ENCODE data around the gene ANO2.
A peak's percentile ranks its signal among the peaks of the same experiment; 100 is the strongest.

The ANO2 gene

GRCh38 chr12:5778821-5779220 lies 166.2 kb downstream of the ANO2 start:
- no peak for DNase-seq (ENCODE audit: low read depth)

DNA sequence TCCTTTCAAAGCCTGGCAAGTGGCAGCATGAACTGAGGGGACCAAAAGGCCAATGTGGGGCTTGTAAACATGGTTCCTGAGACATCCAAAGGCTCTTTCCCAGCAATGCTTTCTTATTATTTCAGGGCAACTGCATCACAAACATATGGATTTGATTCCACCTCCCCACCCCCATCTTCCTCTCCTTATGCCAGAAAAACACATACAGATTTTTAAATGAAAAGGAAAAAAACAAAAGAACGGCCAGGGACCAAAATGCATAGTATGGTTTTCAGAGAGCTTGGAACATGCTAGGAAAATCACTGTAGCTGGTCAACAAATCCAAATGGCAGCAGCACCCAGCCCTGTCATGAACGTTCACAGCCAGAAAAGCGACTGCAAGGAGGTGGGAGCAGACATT lies 167.6 kb downstream of the ANO2 start:
- DNase-seq (ENCODE audit: low read depth), result no peak

GRCh38 chr12:5776091-5776490 lies 169.0 kb downstream of the ANO2 start:
- no peak for DNase-seq (ENCODE audit: low read depth)

DNA sequence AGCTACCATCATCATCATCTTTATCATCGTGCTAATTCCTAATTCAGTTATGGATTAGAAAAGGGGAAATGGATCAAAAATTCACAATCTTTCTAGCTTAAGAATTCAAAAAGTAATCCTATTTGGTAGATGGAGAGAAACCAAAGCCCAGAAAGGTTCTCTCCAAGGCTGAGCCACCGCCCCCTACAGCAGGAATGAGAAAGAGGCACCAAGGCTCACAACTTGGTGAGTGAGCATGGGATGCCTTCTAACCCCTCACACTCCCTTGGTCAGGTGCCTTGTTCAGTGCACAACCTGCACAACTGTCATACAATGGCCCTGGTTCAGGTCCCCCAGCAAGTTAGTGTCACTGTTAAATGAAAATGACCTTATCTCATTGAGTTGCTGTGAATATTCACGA lies 171.5 kb downstream of the ANO2 start:
- no peak for DNase-seq (ENCODE audit: low read depth)

DNA sequence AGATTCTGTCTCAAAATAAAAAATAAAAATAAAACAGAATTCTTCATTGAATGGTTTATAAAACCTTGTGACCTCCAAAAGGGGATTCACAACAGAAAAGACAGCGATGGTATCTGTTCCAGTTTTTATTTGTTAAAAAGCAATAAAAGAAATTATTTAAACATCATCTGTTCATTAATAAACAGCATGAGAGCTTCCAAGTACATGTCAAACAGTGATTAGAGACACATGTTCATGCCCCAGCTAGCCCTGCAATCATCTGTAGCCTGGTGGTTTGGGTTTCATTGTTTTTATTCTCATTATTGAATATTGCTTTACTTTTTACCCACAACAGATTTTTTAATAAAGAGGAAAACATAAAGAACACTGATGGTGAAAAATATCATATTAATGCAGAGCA lies 173.3 kb downstream of the ANO2 start:
- no peak for DNase-seq (ENCODE audit: low read depth)

GRCh38 chr12:5770727-5771126 lies 174.3 kb downstream of the ANO2 start:
- no peak for DNase-seq (ENCODE audit: low read depth)

- DNase-seq (ENCODE audit: low read depth), result no peak
These were observed 176.4 kb downstream of the ANO2 start for GRCh38 chr12:5768581-5769196.

- DNase-seq (ENCODE audit: low read depth), result no peak
These were observed 176.9 kb downstream of the ANO2 start for GRCh38 chr12:5768171-5768570.

DNA sequence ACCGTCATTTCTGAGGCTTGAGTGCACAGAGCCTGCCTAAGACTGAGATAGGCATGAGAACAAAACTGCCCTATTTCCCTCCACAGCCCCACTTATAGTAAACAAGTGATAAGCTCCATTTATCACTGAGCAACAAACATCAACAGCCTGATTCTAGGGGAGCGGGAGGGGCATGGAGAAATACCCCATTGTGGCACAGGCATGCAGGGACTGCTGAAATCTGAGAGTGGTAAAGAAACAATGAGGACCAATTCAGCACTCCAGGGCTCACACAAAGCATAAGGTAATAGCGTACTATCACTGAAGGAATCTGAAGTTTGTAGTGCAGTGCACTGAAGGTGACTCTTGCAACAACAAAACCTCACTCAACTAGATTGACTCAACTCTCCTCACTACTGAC lies 186.7 kb downstream of the ANO2 start:
- no peak for DNase-seq (ENCODE audit: low read depth)

DNA sequence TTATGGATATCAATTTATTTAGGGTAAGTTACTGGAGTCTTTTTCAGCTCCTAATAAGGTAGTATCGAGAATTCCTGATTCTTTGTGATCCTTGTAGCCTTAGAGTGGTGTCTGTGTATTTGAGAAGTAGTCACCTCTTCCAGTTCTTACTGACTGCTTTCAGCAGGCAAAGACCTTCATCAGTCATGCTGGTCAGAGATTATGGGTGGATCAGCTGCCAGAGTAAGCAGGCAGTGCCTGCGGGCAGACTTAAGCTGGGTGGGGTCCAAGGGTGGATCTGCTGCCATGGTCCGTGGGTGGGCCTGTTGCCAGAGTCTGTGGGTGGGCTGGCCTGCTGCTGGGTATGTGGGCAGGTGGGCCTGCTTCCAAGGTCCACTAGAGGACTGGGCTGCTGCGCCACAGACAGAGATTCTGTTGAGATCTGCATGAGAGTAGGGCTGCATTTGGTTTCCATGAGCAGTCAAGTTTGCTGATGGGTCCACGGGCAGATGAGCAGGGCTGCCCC lies 188.7 kb downstream of the ANO2 start:
- no peak for DNase-seq (ENCODE audit: low read depth)

GRCh38 chr12:5748027-5748426 lies 197.0 kb downstream of the ANO2 start:
- no peak for DNase-seq (ENCODE audit: low read depth)

GRCh38 chr12:5746917-5747316 lies 198.1 kb downstream of the ANO2 start:
- no peak for DNase-seq (ENCODE audit: low read depth)

GRCh38 chr12:5746036-5746908 lies 198.8 kb downstream of the ANO2 start:
- no peak for DNase-seq (ENCODE audit: low read depth)

DNA sequence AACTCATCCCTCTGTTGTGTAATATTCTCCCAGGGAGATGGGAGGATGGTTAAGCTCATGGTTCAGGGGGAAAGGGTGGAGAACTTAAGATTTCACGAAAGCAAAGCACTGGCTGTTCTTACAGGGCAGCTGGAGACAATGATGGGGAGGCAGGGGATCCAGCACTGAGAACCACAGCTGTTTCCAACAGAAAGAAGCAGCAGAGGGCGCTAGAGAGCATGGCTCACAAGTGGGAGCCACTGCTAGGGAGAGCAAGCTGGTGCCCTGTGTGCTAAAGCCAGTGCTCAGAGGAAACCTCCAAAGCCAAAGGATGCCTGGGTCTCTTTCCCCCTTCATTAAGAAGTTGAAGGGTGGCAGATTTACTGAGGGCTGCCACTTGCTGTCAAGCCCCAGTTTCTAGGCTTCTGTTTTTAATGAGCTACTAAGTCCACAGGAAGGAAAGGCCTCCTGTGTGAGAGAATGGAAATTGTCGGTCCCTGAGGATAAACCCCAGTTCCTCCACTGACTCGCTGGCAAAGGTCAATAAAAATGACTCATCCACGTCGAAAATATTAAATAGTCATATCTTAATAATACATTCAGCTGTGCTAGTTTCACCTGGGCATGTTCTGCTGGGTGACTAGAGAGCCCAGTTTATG lies 199.7 kb downstream of the ANO2 start:
- DNase-seq (ENCODE audit: low read depth), result peak; percentile 69

DNA sequence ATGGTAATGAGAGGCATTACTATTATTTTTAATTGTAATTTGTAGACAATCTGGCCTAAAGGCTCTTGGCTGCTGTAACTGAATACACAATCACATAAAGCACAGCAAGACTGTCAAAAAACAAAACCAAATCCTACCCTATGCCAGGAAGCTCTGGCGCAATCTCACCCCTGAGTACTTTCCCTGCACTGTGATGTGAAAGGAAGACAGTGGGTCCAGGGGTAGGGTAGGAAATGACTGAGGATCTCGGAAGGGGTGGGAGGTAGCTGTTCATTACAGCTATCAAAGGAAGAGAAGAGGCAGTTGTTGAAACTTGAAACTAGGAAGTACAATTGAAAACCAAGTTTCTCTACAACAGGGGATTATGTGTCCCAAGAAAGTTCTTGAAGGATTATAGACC lies 202.8 kb downstream of the ANO2 start:
- DNase-seq (ENCODE audit: low read depth), result no peak

DNA sequence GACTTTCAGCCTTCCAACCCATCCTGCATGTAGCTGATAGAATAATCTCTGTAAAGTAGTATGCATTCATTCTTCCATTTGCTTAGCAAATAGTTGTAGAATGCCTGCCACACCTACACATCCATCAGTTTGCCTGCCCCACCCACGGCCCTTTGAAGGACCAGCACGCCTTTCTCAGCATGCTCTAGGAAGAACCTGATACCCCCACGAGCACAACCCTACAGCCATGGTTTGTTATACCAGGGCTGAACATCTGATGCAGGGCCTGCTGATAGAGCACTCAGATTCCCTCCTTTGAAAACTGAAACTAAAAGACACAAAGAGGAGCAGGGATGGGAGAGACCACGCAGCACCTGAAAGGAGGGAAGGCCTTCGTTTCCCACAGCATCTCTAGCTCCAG lies 205.1 kb downstream of the ANO2 start:
- DNase-seq (ENCODE audit: low read depth), result no peak

- DNase-seq (ENCODE audit: low read depth), result no peak
These were observed 207.3 kb downstream of the ANO2 start for GRCh38 chr12:5737778-5738177.

DNA sequence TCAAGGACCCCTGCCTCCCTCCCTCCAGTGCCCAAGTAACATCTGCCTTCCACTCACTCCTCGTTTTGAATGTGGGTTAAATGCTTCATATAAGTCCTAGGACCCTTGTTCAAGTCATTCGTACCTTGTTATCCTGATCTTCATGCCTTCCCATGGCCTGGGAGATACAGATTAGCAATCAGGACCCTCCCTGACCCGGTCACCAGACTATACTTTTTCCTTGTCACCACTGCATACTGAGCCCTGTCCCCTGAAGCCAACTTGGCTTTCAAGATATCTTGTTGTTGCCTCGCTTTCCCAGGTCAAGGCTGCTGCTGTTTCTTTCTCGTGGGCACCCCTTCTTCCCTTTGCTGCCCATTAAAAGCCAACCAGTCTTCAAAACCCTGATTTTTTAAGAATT lies 208.5 kb downstream of the ANO2 start:
- DNase-seq (ENCODE audit: low read depth), result no peak

DNA sequence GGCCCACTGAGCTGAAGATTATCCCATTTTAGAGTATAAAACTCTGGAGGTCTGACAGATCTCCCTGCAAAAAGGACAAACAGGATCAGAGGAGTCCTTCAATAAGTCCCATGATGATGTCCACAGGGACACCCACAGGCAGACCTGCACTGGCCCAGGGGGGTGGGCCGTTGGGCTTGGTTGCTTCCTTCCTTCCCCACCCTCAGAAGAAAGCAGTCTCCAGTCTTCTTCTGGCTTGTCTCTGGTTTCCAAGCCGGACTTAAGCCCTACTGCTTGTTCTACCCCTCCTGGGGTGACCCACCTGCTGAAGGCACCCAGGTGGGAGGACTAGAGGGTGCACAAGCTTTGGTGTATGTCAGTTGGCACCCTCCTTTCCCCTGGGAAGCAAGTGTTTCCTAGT lies 209.0 kb downstream of the ANO2 start:
- no peak for DNase-seq (ENCODE audit: low read depth)

- DNase-seq (ENCODE audit: low read depth), result no peak
These were observed 211.1 kb downstream of the ANO2 start for GRCh38 chr12:5733916-5734315.

DNA sequence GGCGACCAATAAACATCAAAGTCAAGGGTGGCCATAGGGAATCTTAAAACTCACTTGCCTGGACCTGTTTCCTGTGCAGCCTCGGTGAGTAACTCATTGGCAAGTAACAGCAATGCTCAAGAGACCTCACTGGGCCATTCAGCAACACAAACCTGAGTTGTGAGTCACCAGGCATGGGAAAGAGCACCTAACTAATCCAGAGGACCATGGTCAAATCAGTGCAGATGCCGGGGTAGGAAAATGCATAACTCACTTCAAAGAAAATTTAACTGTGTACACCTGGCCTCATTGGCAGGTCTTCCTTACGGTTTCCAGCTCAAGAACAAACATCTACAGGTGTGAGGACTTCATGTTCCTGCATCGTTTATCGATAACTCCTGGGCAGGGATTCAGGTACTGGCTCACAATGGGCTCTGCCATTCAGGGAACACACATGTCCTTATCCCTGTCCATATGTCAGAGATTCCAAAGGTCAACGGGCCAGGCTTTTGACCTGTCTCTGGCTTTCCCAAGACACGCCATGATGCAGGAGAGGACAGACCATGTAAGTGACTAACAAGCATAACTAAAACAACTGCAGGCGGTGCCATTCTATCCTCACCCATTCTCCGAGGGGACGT lies 211.8 kb downstream of the ANO2 start:
- DNase-seq (ENCODE audit: low read depth), result peak; percentile 10

- DNase-seq (ENCODE audit: low read depth), result no peak
These were observed 214.1 kb downstream of the ANO2 start for GRCh38 chr12:5730962-5731361.

Data from ELR (cell line).